ENCODE data around the gene MSN. TPM values are rescaled to one million over a fixed set of nuclear protein-coding genes. Genes with fewer than 3 reads are reported as not detected.

The MSN gene
- polyA plus RNA-seq, 1 donor (not counting 4 experiments of a cell fraction or from before 2014, with no cell fraction given): 421 TPM

GRCh38 chrX:65679071-65679540, 11.7 kb downstream of the MSN start:
- FAIRE-seq (no peak), DNase-seq (ENCODE audit: low read depth, low spot score) (no peak)
- peaks cover 82% of the 10 kb centered on the region for H3K79me2 ChIP-seq (ENCODE audit: control insufficient read depth, insufficient read depth, low read length)
- no peaks in the 10 kb centered on the region for H3K9me1 ChIP-seq (ENCODE audit: control insufficient read depth, extremely low read depth, insufficient read depth, low read length)
- peak overlapping the region; percentile 52 for H3K27ac ChIP-seq (ENCODE audit: control insufficient read depth, insufficient read depth, low read length)
- H3K4me3 ChIP-seq (ENCODE audit: control insufficient read depth in 2 of 3, extremely low read depth in 1 of 3, insufficient read depth in 2 of 3, low read depth in 1 of 3, low read length in 3 of 3): no peak overlapping the region
- TF ChIP-seq CTCF (optimal IDR thresholded peaks at IDR 0.05 in 1 of 3, IDR thresholded peaks at IDR 0.05 in 1 of 3, conservative IDR thresholded peaks at IDR 0.05 in 1 of 3; ENCODE audit: extremely low read depth in 1 of 3, insufficient read depth in 2 of 3, low read length in 3 of 3) (no peak), EZH2 (IDR thresholded peaks at IDR 0.05; ENCODE audit: low read length) (no peak)
- no peaks in the 10 kb centered on the region for H3K27me3 ChIP-seq (ENCODE audit: control insufficient read depth, extremely low read depth, insufficient read depth, low read length)
- no peaks in the 10 kb centered on the region for H3K9me3 ChIP-seq (ENCODE audit: control insufficient read depth, low read depth, low read length)
- H3K9ac ChIP-seq (ENCODE audit: control insufficient read depth, extremely low read depth, insufficient read depth, low read length): no peak overlapping the region
- no peak overlapping the region for H2AFZ ChIP-seq (ENCODE audit: control insufficient read depth, low read length)
- H4K20me1 ChIP-seq (ENCODE audit: control insufficient read depth, extremely low read depth, insufficient read depth, low read length): no peaks in the 10 kb centered on the region
- H3K4me2 ChIP-seq (ENCODE audit: control insufficient read depth, extremely low read depth, insufficient read depth, low read depth, low read length): peak overlapping the region; percentile 55
- peaks cover 25% of the 10 kb centered on the region for H3K4me1 ChIP-seq (ENCODE audit: control insufficient read depth, extremely low read depth, insufficient read depth, low read length)
- dilution Hi-C loops (cut with MboI; ENCODE audit: extremely low pct_ligation_motif_present, low sequenced_read_pairs): no loop called here
- H3K36me3 ChIP-seq (ENCODE audit: control insufficient read depth in 2 of 2, extremely low read depth in 1 of 2, insufficient read depth in 2 of 2, low read length in 2 of 2): peaks cover 0 to 1% of the 10 kb centered on the region in 2 experiments

GRCh38 chrX:65681810-65682209, 14.4 kb downstream of the MSN start:
- TF ChIP-seq EZH2 (IDR thresholded peaks at IDR 0.05; ENCODE audit: low read length) (no peak), CTCF (optimal IDR thresholded peaks at IDR 0.05 in 1 of 3, IDR thresholded peaks at IDR 0.05 in 1 of 3, conservative IDR thresholded peaks at IDR 0.05 in 1 of 3; ENCODE audit: extremely low read depth in 1 of 3, insufficient read depth in 2 of 3, low read length in 3 of 3) (no peak)
- no peak overlapping the region for H3K4me2 ChIP-seq (ENCODE audit: control insufficient read depth, extremely low read depth, insufficient read depth, low read depth, low read length)
- no peaks in the 10 kb centered on the region for H4K20me1 ChIP-seq (ENCODE audit: control insufficient read depth, extremely low read depth, insufficient read depth, low read length)
- DNase-seq (ENCODE audit: low read depth, low spot score) (no peak), FAIRE-seq (no peak)
- no peaks in the 10 kb centered on the region for H3K9me3 ChIP-seq (ENCODE audit: control insufficient read depth, low read depth, low read length)
- H3K27me3 ChIP-seq (ENCODE audit: control insufficient read depth, extremely low read depth, insufficient read depth, low read length): no peaks in the 10 kb centered on the region
- peaks cover 17% of the 10 kb centered on the region for H3K4me1 ChIP-seq (ENCODE audit: control insufficient read depth, extremely low read depth, insufficient read depth, low read length)
- no peak overlapping the region for H2AFZ ChIP-seq (ENCODE audit: control insufficient read depth, low read length)
- H3K9ac ChIP-seq (ENCODE audit: control insufficient read depth, extremely low read depth, insufficient read depth, low read length): no peak overlapping the region
- no peak overlapping the region for H3K4me3 ChIP-seq (ENCODE audit: control insufficient read depth in 2 of 3, extremely low read depth in 1 of 3, insufficient read depth in 2 of 3, low read depth in 1 of 3, low read length in 3 of 3)
- H3K9me1 ChIP-seq (ENCODE audit: control insufficient read depth, extremely low read depth, insufficient read depth, low read length): no peaks in the 10 kb centered on the region
- peaks cover 0 to 1% of the 10 kb centered on the region in 2 experiments for H3K36me3 ChIP-seq (ENCODE audit: control insufficient read depth in 2 of 2, extremely low read depth in 1 of 2, insufficient read depth in 2 of 2, low read length in 2 of 2)
- peaks cover 84% of the 10 kb centered on the region for H3K79me2 ChIP-seq (ENCODE audit: control insufficient read depth, insufficient read depth, low read length)
- H3K27ac ChIP-seq (ENCODE audit: control insufficient read depth, insufficient read depth, low read length): no peak overlapping the region
- dilution Hi-C loops (cut with MboI; ENCODE audit: extremely low pct_ligation_motif_present, low sequenced_read_pairs): no loop called here

Measured in keratinocyte (primary cell).